GM15510 (cell line): ENCODE measurements around the gene AHCY.

Experiments
- POLR2A ChIP-seq: IDR thresholded peaks from 3 replicates; pipeline ENCODE4 v1.6.1; 2011; ENCODE audit warnings: borderline replicate concordance; ENCODE audit not compliant: insufficient read length; ENCODE audit errors: extremely low read depth

AHCY gene

GRCh38 chr20:34302723-34303533, at the start of gene AHCY:
Gene AHCY, minus strand, starts transcription at chr20:34303355. Its CDS starts 85 bp downstream, at chr20:34303270.
- TF ChIP-seq POLR2A = peak; percentile 87

GRCh38 chr20:34350095-34350494, 46.9 kb upstream of the AHCY start:
- no peak for TF ChIP-seq POLR2A

- no peak for TF ChIP-seq POLR2A
Observed at GRCh38 chr20:34347571-34347970, 44.4 kb upstream of the AHCY start.

- TF ChIP-seq POLR2A = no peak
Observed at GRCh38 chr20:34345402-34345736, 42.2 kb upstream of the AHCY start.

GRCh38 chr20:34344238-34344637, 41.1 kb upstream of the AHCY start:
- no peak for TF ChIP-seq POLR2A

- no peak for TF ChIP-seq POLR2A
Observed at GRCh38 chr20:34343458-34344211, 40.5 kb upstream of the AHCY start.

- no peak for TF ChIP-seq POLR2A
Observed at GRCh38 chr20:34337982-34338726, 35.0 kb upstream of the AHCY start.

- TF ChIP-seq POLR2A = no peak
Observed at GRCh38 chr20:34337544-34337943, 34.4 kb upstream of the AHCY start.

GRCh38 chr20:34334654-34335407, 31.7 kb upstream of the AHCY start:
- no peak for TF ChIP-seq POLR2A

GRCh38 chr20:34333786-34334185, 30.6 kb upstream of the AHCY start:
- TF ChIP-seq POLR2A = no peak

GRCh38 chr20:34332262-34332920, 29.2 kb upstream of the AHCY start:
- no peak for TF ChIP-seq POLR2A

- no peak for TF ChIP-seq POLR2A
Observed at GRCh38 chr20:34331838-34332237, 28.7 kb upstream of the AHCY start.

GRCh38 chr20:34328928-34329677, 25.9 kb upstream of the AHCY start:
- no peak for TF ChIP-seq POLR2A
